GM18526 (cell line): Measurements from ENCODE around the gene SLFN13.

ENCODE experiments used
- POLR2A ChIP-seq: IDR thresholded peaks from 3 replicates; pipeline ENCODE4 v1.6.1; 2011; ENCODE audit not compliant: insufficient read length; ENCODE audit errors: extremely low read depth

SLFN13 gene

GRCh38 chr17:35387496-35387895, 61.1 kb downstream of the SLFN13 start:
- TF ChIP-seq POLR2A: no peak
